Keratinocyte (primary cell): ENCODE results near the gene SOWAHA. TPM values are rescaled to one million over a fixed set of nuclear protein-coding genes. Genes with fewer than 3 reads are reported as not detected.

Experiments used
- DNase-seq: peaks from one replicate; pipeline ENCODE4 v3.0.0-alpha.2; 2011; ENCODE audit warnings: low read depth, missing footprints, low spot score
- FAIRE-seq: peaks from 2 replicates; lab custom pipeline; 2011; peaks lifted over from hg19 to GRCh38; lab: Jason Lieb, UNC
- H2AFZ ChIP-seq: 2 replicates; pipeline ENCODE4 v1.6.0; 2012; ENCODE audit warnings: low read length, control low read depth, inconsistent platforms; ENCODE audit not compliant: control insufficient read depth
- H3K27ac ChIP-seq: 2 replicates; pipeline ENCODE4 v1.5.1; 2011; ENCODE audit warnings: low read length; ENCODE audit not compliant: control insufficient read depth, insufficient read depth
- H3K27me3 ChIP-seq: 3 replicates; pipeline ENCODE4 v1.6.0; 2011; ENCODE audit warnings: low read length; ENCODE audit not compliant: control insufficient read depth, insufficient read depth; ENCODE audit errors: extremely low read depth
- H3K36me3 ChIP-seq, 2 experiments: 2 replicates in 1 of 2; 3 replicates in 1 of 2; pipeline ENCODE4 v1.5.1; 2011; ENCODE audit warnings: low read length in 2 of 2, mild to moderate bottlenecking in 1 of 2; ENCODE audit not compliant: control insufficient read depth in 2 of 2, insufficient read depth in 2 of 2; ENCODE audit errors: extremely low read depth in 1 of 2
- H3K4me1 ChIP-seq: 3 replicates; pipeline ENCODE4 v1.5.1; 2011; ENCODE audit warnings: low read length; ENCODE audit not compliant: control insufficient read depth, insufficient read depth; ENCODE audit errors: extremely low read depth
- H3K4me2 ChIP-seq: 3 replicates; pipeline ENCODE4 v1.6.0; 2011; ENCODE audit warnings: low read depth, low read length; ENCODE audit not compliant: control insufficient read depth, insufficient read depth; ENCODE audit errors: extremely low read depth
- H3K4me3 ChIP-seq, 3 experiments: fragments of 200-600 bp in 1 of 3; sonication (generic) in 1 of 3; 2 replicates in 2 of 3; 3 replicates in 1 of 3; pipeline ENCODE4 v1.5.1; 2011 to 2016; ENCODE audit warnings: low read length in 3 of 3, mild to moderate bottlenecking in 3 of 3, control low read depth in 2 of 3, inconsistent platforms in 1 of 3, low read depth in 1 of 3, mixed read lengths in 1 of 3, mixed run types in 1 of 3, moderate library complexity in 1 of 3; ENCODE audit not compliant: control insufficient read depth in 2 of 3, insufficient read depth in 2 of 3; ENCODE audit errors: extremely low read depth in 1 of 3
- H3K79me2 ChIP-seq: 2 replicates; pipeline ENCODE4 v1.6.0; 2012; ENCODE audit warnings: low read length; ENCODE audit not compliant: control insufficient read depth, insufficient read depth
- H3K9ac ChIP-seq: 3 replicates; pipeline ENCODE4 v1.6.0; 2011; ENCODE audit warnings: low read length; ENCODE audit not compliant: control insufficient read depth, insufficient read depth; ENCODE audit errors: extremely low read depth
- H3K9me1 ChIP-seq: 3 replicates; pipeline ENCODE4 v1.6.0; 2011; ENCODE audit warnings: low read length; ENCODE audit not compliant: control insufficient read depth, insufficient read depth; ENCODE audit errors: extremely low read depth
- H3K9me3 ChIP-seq: 2 replicates; pipeline ENCODE4 v1.5.1; 2012; ENCODE audit warnings: low read depth, low read length; ENCODE audit not compliant: control insufficient read depth
- H4K20me1 ChIP-seq: 3 replicates; pipeline ENCODE4 v1.6.0; 2011; ENCODE audit warnings: low read length; ENCODE audit not compliant: control insufficient read depth, insufficient read depth; ENCODE audit errors: extremely low read depth
- EZH2 ChIP-seq: IDR thresholded peaks from one replicate; pipeline ENCODE4 v1.6.1; 2012; ENCODE audit warnings: inconsistent platforms, mild to moderate bottlenecking, low read length, moderate library complexity
- dilution Hi-C: fragments of 300-500 bp; cut with MboI; formaldehyde crosslinking; loops from one replicate; pipeline ENCODE4 v1.7.0; 2020; ENCODE audit warnings: low sequenced_read_pairs; ENCODE audit not compliant: extremely low pct_ligation_motif_present
- polyA plus RNA-seq, 5 experiments: library from polyadenylated mRNA; depleted of rRNA in 3 of 5; stranded (reverse) in 3 of 5; stranded (forward) in 1 of 5; unstranded in 1 of 5; fragments of >200 nt; gene quantifications; 1 replicate in 1 of 5; 2 replicates in 3 of 5; 3 replicates in 1 of 5; pipeline versions ENCODE4 v1.2.1 to v1.2.3, GENCODE V29; 2011 to 2012; ENCODE audit warnings: missing spikeins in 2 of 5, low read depth in 1 of 5, low replicate concordance in 1 of 5
- TF ChIP-seq, protein P1 (sequence below), 3 experiments: IDR thresholded peaks in 1 of 3; conservative IDR thresholded peaks in 1 of 3; optimal IDR thresholded peaks in 1 of 3; 2 replicates in 2 of 3; 3 replicates in 1 of 3; pipeline versions ENCODE3 to v1.5.1; 2011; ENCODE audit warnings: low read length in 3 of 3, mild to moderate bottlenecking in 3 of 3, moderate library complexity in 2 of 3, control low read depth in 1 of 3, inconsistent platforms in 1 of 3; ENCODE audit not compliant: insufficient read depth in 2 of 3; ENCODE audit errors: extremely low read depth in 1 of 3

Gene SOWAHA
- polyA plus RNA-seq, 1 donor (not counting 4 experiments of a cell fraction or from before 2014, with no cell fraction given) = not detected

DNA sequence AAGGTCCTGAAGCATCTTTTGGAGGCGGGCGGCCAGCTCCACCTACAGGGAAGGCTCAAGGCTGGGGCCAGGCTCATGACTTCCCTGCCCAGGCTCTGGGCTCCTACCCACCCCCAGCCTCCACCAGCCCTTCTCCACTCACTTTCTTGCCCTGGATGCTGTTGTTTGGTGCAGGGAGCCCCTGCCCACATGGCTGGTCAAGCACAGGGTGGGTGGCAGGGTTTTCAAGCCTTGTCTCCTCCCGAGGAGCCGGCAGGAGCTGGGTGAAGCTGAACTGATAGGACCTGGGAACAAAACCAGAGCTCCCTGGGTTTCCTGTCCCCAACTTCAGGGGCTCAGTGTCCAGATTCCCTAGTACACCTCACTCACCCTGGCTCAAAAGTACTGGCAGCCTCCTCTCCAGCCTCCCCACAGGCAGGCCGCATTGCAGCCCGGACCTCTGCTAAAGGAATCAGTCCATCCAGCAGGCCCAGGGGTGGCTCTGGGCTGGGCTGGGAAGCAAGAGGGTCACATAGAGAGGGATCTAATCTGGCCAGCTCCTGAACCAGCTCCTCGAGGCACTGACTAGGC lies 10.5 kb downstream of the SOWAHA start:
- H2AFZ ChIP-seq = peak overlapping the region; percentile 63
- TF ChIP-seq, protein P1, sequence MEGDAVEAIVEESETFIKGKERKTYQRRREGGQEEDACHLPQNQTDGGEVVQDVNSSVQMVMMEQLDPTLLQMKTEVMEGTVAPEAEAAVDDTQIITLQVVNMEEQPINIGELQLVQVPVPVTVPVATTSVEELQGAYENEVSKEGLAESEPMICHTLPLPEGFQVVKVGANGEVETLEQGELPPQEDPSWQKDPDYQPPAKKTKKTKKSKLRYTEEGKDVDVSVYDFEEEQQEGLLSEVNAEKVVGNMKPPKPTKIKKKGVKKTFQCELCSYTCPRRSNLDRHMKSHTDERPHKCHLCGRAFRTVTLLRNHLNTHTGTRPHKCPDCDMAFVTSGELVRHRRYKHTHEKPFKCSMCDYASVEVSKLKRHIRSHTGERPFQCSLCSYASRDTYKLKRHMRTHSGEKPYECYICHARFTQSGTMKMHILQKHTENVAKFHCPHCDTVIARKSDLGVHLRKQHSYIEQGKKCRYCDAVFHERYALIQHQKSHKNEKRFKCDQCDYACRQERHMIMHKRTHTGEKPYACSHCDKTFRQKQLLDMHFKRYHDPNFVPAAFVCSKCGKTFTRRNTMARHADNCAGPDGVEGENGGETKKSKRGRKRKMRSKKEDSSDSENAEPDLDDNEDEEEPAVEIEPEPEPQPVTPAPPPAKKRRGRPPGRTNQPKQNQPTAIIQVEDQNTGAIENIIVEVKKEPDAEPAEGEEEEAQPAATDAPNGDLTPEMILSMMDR (optimal IDR thresholded peaks at IDR 0.05 in 1 of 3, IDR thresholded peaks at IDR 0.05 in 1 of 3, conservative IDR thresholded peaks at IDR 0.05 in 1 of 3; ENCODE audit: extremely low read depth in 1 of 3, insufficient read depth in 2 of 3, low read length in 3 of 3) = no peak
- no peak for TF ChIP-seq EZH2
- DNase-seq (no peak), FAIRE-seq (no peak)
- no peak overlapping the region for H3K9ac ChIP-seq
- H3K9me3 ChIP-seq = no peaks in the 10 kb centered on the region
- no peaks in the 10 kb centered on the region for H3K4me1 ChIP-seq
- peak overlapping the region; percentile 58 for H3K4me2 ChIP-seq
- H3K9me1 ChIP-seq = no peaks in the 10 kb centered on the region
- peaks cover 31% of the 10 kb centered on the region for H3K27me3 ChIP-seq
- no peaks in the 10 kb centered on the region for H3K36me3 ChIP-seq
- dilution Hi-C loops = no loop called here
- H3K27ac ChIP-seq = no peak overlapping the region
- H4K20me1 ChIP-seq = no peaks in the 10 kb centered on the region
- no peak overlapping the region for H3K4me3 ChIP-seq
- no peaks in the 10 kb centered on the region for H3K79me2 ChIP-seq

GRCh38 chr5:132824426-132824825 lies 11.3 kb downstream of the SOWAHA start:
- Histone ChIP-seq H3K27ac (no peak overlapping the region), H3K9ac (no peak overlapping the region), H3K27me3 (peaks cover 24% of the 10 kb centered on the region), H4K20me1 (no peaks in the 10 kb centered on the region), H3K4me3 (no peak overlapping the region), H3K4me1 (no peaks in the 10 kb centered on the region), H3K79me2 (no peaks in the 10 kb centered on the region), H2AFZ (no peak overlapping the region), H3K9me1 (no peaks in the 10 kb centered on the region), H3K4me2 (no peak overlapping the region), H3K9me3 (no peaks in the 10 kb centered on the region), H3K36me3 (no peaks in the 10 kb centered on the region)
- TF ChIP-seq, protein P1 (optimal IDR thresholded peaks at IDR 0.05 in 1 of 3, IDR thresholded peaks at IDR 0.05 in 1 of 3, conservative IDR thresholded peaks at IDR 0.05 in 1 of 3; ENCODE audit: extremely low read depth in 1 of 3, insufficient read depth in 2 of 3, low read length in 3 of 3) = no peak
- TF ChIP-seq EZH2 = no peak
- no peak for FAIRE-seq
- dilution Hi-C loops = no loop called here
- DNase-seq = no peak
